H1 (cell line): Measurements from ENCODE around the gene CXCL10. TPM values are rescaled to one million over a fixed set of nuclear protein-coding genes. Genes with fewer than 3 reads are reported as not detected.

Source experiments
- CTCF ChIA-PET: fragments of 300-600 bp; sonication (Branson Sonifier 250); formaldehyde crosslinking; loops from one replicate; lab custom pipeline; 2021; ENCODE audit not compliant: partially characterized antibody; lab: Charles Lee
- POLR2A ChIA-PET: fragments of 300-600 bp; sonication (Branson Sonifier 250); formaldehyde crosslinking; loops from one replicate; lab custom pipeline; 2021; ENCODE audit warnings: inconsistent platforms; ENCODE audit not compliant: partially characterized antibody; lab: Charles Lee
- DNase-seq, 2 experiments: peaks; one replicate each; pipeline versions ENCODE4 v3.0.0 to v3.0.0-alpha.2; 2010 to 2022; ENCODE audit warnings: low spot score in 2 of 2, low read depth in 1 of 2, mixed read lengths in 1 of 2
- FAIRE-seq: peaks from 2 replicates; lab custom pipeline; 2011; peaks lifted over from hg19 to GRCh38; lab: Jason Lieb, UNC
- H2AFZ ChIP-seq: 2 replicates; pipeline ENCODE4 v1.8.1; 2012; ENCODE audit warnings: low read length, inconsistent platforms
- H2AK5ac ChIP-seq: 2 replicates; pipeline ENCODE4 v1.6.1; 2013; ENCODE audit warnings: low read depth, low read length
- H2BK120ac ChIP-seq: replicated peaks from 2 replicates; pipeline ENCODE3; 2013; ENCODE audit warnings: low read depth, low read length, inconsistent platforms
- H2BK12ac ChIP-seq: 2 replicates; pipeline ENCODE4 v1.6.1; 2013; ENCODE audit warnings: low read depth, low read length
- H2BK15ac ChIP-seq: 2 replicates; pipeline ENCODE4 v1.6.1; 2013; ENCODE audit warnings: low read length
- H2BK20ac ChIP-seq: 2 replicates; pipeline ENCODE4 v1.6.1; 2013; ENCODE audit warnings: low read length
- H2BK5ac ChIP-seq: 2 replicates; pipeline ENCODE4 v1.6.1; 2013; ENCODE audit warnings: low read depth, low read length
- H3K14ac ChIP-seq: 2 replicates; pipeline ENCODE4 v1.6.1; 2013; ENCODE audit warnings: inconsistent platforms; ENCODE audit not compliant: insufficient read length
- H3K18ac ChIP-seq: 2 replicates; pipeline ENCODE4 v1.6.1; 2013; ENCODE audit warnings: low read length; ENCODE audit errors: extremely low read depth
- H3K23ac ChIP-seq: 2 replicates; pipeline ENCODE4 v1.6.1; 2013; ENCODE audit warnings: inconsistent platforms; ENCODE audit not compliant: insufficient read length
- H3K23me2 ChIP-seq: 2 replicates; pipeline ENCODE4 v1.6.1; 2013; ENCODE audit warnings: low read depth, low read length
- H3K27ac ChIP-seq: 2 replicates; pipeline ENCODE4 v1.6.1; 2011; ENCODE audit warnings: low read depth, low read length, inconsistent platforms
- H3K27me3 ChIP-seq, 4 experiments: replicated peaks in 1 of 4; 1 replicate in 1 of 4; 2 replicates in 3 of 4; pipeline versions ENCODE4 v1.6.1 to v1.8.1; 2011 to 2013; ENCODE audit warnings: low read length in 3 of 4, mild to moderate bottlenecking in 3 of 4, inconsistent platforms in 2 of 4, mixed read lengths in 2 of 4, moderate library complexity in 1 of 4; ENCODE audit not compliant: control insufficient read depth in 3 of 4, insufficient read depth in 3 of 4; ENCODE audit errors: extremely low read depth in 1 of 4
- H3K36me3 ChIP-seq, 4 experiments: 2 replicates each; pipeline versions ENCODE4 v1.6.1 to v1.8.1; 2011 to 2013; ENCODE audit warnings: mild to moderate bottlenecking in 4 of 4, low read length in 3 of 4, moderate library complexity in 2 of 4, control low read depth in 1 of 4, inconsistent platforms in 1 of 4; ENCODE audit not compliant: insufficient read depth in 4 of 4, control insufficient read depth in 2 of 4
- H3K4ac ChIP-seq: replicated peaks from 2 replicates; pipeline ENCODE3; 2013; ENCODE audit warnings: low read length, low read depth, mixed read lengths, inconsistent platforms; ENCODE audit not compliant: insufficient read length
- H3K4me1 ChIP-seq, 4 experiments: replicated peaks in 1 of 4; 1 replicate in 1 of 4; 2 replicates in 3 of 4; pipeline versions ENCODE4 v1.6.1 to v1.8.1; 2011 to 2013; ENCODE audit warnings: low read length in 3 of 4, inconsistent platforms in 2 of 4, mixed read lengths in 1 of 4; ENCODE audit not compliant: insufficient read depth in 4 of 4, control insufficient read depth in 3 of 4
- H3K4me2 ChIP-seq, 2 experiments: 2 replicates each; pipeline versions ENCODE4 v1.6.1 to v1.8.1; 2011 to 2013; ENCODE audit warnings: low read depth in 2 of 2, low read length in 2 of 2, control low read depth in 1 of 2, inconsistent platforms in 1 of 2, mild to moderate bottlenecking in 1 of 2; ENCODE audit not compliant: insufficient read depth in 1 of 2
- H3K4me3 ChIP-seq, 4 experiments: fragments of 200-600, 300-600 bp in 1 of 4; sonication (generic), shearing (Covaris generic), sonication (Bioruptor Twin) in 1 of 4; 2 replicates each; pipeline versions ENCODE4 v1.5.1 to v1.8.1; 2011 to 2016; ENCODE audit warnings: low read length in 4 of 4, low read depth in 3 of 4, control low read depth in 2 of 4, inconsistent platforms in 2 of 4, mild to moderate bottlenecking in 2 of 4, mixed read lengths in 1 of 4, moderate library complexity in 1 of 4; ENCODE audit not compliant: insufficient read depth in 2 of 4; ENCODE audit errors: extremely low read depth in 1 of 4
- H3K56ac ChIP-seq: replicated peaks from 2 replicates; pipeline ENCODE3; 2013; ENCODE audit warnings: low read depth, mild to moderate bottlenecking, mixed read lengths, low read length, inconsistent platforms; ENCODE audit not compliant: insufficient read length
- H3K79me1 ChIP-seq: 2 replicates; pipeline ENCODE4 v1.6.1; 2013; ENCODE audit warnings: low read depth, low read length, control low read depth
- H3K79me2 ChIP-seq, 2 experiments: 2 replicates each; pipeline versions ENCODE4 v1.6.1 to v1.8.1; 2012 to 2013; ENCODE audit warnings: low read length in 2 of 2, mild to moderate bottlenecking in 2 of 2, inconsistent platforms in 1 of 2; ENCODE audit not compliant: insufficient read depth in 2 of 2, control insufficient read depth in 1 of 2
- H3K9ac ChIP-seq, 4 experiments: replicated peaks in 1 of 4; 1 replicate in 1 of 4; 2 replicates in 3 of 4; pipeline versions ENCODE4 v1.6.1 to v1.8.1; 2011 to 2013; ENCODE audit warnings: low read depth in 3 of 4, low read length in 3 of 4, control low read depth in 2 of 4, mild to moderate bottlenecking in 2 of 4, moderate library complexity in 2 of 4, inconsistent platforms in 1 of 4; ENCODE audit errors: extremely low read depth in 1 of 4
- H3K9me3 ChIP-seq, 2 experiments: 2 replicates each; pipeline versions ENCODE4 v1.6.1 to v1.8.1; 2012 to 2013; ENCODE audit warnings: mild to moderate bottlenecking in 2 of 2, moderate library complexity in 2 of 2, control low read depth in 1 of 2, inconsistent platforms in 1 of 2, low read depth in 1 of 2, low read length in 1 of 2, mixed read lengths in 1 of 2; ENCODE audit not compliant: insufficient read depth in 2 of 2
- H4K20me1 ChIP-seq, 2 experiments: replicated peaks in 1 of 2; 2 replicates each; pipeline versions ENCODE3 to v1.8.1; 2011 to 2013; ENCODE audit warnings: inconsistent platforms in 2 of 2, low read length in 2 of 2, mild to moderate bottlenecking in 1 of 2; ENCODE audit not compliant: insufficient read depth in 2 of 2, control insufficient read depth in 1 of 2
- H4K5ac ChIP-seq: 2 replicates; pipeline ENCODE4 v1.6.1; 2013; ENCODE audit warnings: low read length, low read depth, mixed read lengths, inconsistent platforms; ENCODE audit not compliant: insufficient read length
- H4K8ac ChIP-seq: 2 replicates; pipeline ENCODE4 v1.8.0; 2013; ENCODE audit warnings: mild to moderate bottlenecking, moderate library complexity, low read length, inconsistent platforms; ENCODE audit not compliant: insufficient read depth; ENCODE audit errors: extremely low read depth
- H4K91ac ChIP-seq: replicated peaks from 2 replicates; pipeline ENCODE3; 2013; ENCODE audit warnings: low read length, mixed read lengths, inconsistent platforms; ENCODE audit not compliant: insufficient read length
- WGBS, 2 experiments: shearing (Covaris generic) in 1 of 2; methylation state at CpG; one replicate each; pipeline versions ENCODE4 v1.1.6 to v1.1.7; 2013 to 2015; ENCODE audit warnings: low lambda C conversion rate in 2 of 2, mixed read lengths in 2 of 2, inconsistent platforms in 1 of 2, low coverage in 1 of 2, missing lambda C conversion rate in 1 of 2; ENCODE audit not compliant: insufficient replicate concordance in 2 of 2, insufficient coverage in 1 of 2, insufficient read length in 1 of 2; ENCODE audit errors: extremely low coverage in 1 of 2, missing lambda C conversion rate in 1 of 2; 5-methylcytosine and 5-hydroxymethylcytosine counted together
- polyA plus RNA-seq, 7 experiments: library from polyadenylated mRNA; depleted of rRNA in 3 of 7; stranded (reverse) in 5 of 7; unstranded in 2 of 7; fragments of >200 nt in 5 of 7; fragments of 200-250 nt in 2 of 7; gene quantifications; 1 replicate in 5 of 7; 2 replicates in 1 of 7; 4 replicates in 1 of 7; pipeline versions ENCODE4 v1.2.1 to v1.2.3, GENCODE V29; 2011 to 2013; ENCODE audit warnings: missing spikeins in 2 of 7, mixed read lengths in 2 of 7
- total RNA-seq: library from RNA; stranded (reverse); fragmentation: NEBNext Ultra II Directional; extraction: Animal tissue kit (Norgen Biotek cat#: 25700); gene quantifications from 2 replicates; pipeline ENCODE4 v1.2.1, GENCODE V29; 2021
- TF ChIP-seq, protein P1 (sequence below): IDR thresholded peaks from 2 replicates; pipeline ENCODE4 v1.6.1; 2012; ENCODE audit warnings: low read length, inconsistent platforms

The CXCL10 gene
- total and polyA plus RNA-seq, 2 of the 8 experiments (the other 6 are each of a cell fraction or from before 2014, with no cell fraction given) = not detected

DNA sequence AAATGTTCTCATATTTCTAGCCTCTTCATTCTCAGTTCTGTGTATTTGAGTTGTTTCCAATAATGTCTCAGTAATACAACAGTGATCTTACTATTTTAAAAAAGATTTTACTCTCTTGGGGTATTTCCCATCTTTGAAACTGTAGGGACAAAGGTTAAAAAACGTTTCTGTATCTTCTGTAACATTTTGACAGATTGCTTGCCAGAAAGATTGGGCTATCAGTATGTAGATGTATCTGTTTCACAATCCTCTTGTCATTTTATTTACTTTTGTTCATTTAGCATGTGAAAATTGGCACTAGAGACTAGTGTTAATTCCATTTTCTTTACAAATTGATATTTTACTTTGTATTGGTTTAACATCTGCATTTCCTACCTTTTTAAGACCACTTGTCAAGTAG lies 9.8 kb downstream of the CXCL10 start:
- Histone ChIP-seq H3K27me3 (no peaks in the 10 kb centered on the region; a peak in 1 of 7 replicates), H3K27ac (no peak overlapping the region), H2BK20ac (no peak overlapping the region), H2AK5ac (no peak overlapping the region), H4K91ac (no peak overlapping the region), H3K4me1 (peaks cover 0 to 7% (median 3%) of the 10 kb centered on the region in 4 experiments; a peak in 5 of 7 replicates), H4K20me1 (no peaks in the 10 kb centered on the region), H2BK15ac (no peak overlapping the region), H3K9me3 (no peaks in the 10 kb centered on the region), H3K18ac (no peak overlapping the region), H2BK120ac (no peak overlapping the region), H2AFZ (no peak overlapping the region), H3K56ac (no peak overlapping the region), H3K4me3 (no peak overlapping the region), H2BK5ac (no peak overlapping the region), H4K5ac (no peak overlapping the region), H3K79me1 (no peaks in the 10 kb centered on the region), H3K4me2 (no peak overlapping the region), H3K23me2 (no peaks in the 10 kb centered on the region; the same call in 1 of the 2 replicates), H3K9ac (no peak overlapping the region), H3K79me2 (no peaks in the 10 kb centered on the region), H4K8ac (no peak overlapping the region), H3K36me3 (no peaks in the 10 kb centered on the region), H3K14ac (no peak overlapping the region), H3K23ac (no peak overlapping the region), H2BK12ac (no peak overlapping the region), H3K4ac (no peak overlapping the region)
- 50% methylated on average over 1 of the region's 1 CpG; no CpG with 5 or more reads in 1 of the 2 experiments for WGBS, 2 experiments
- DNase-seq (no peak), FAIRE-seq (no peak)
- ChIA-PET POLR2A (no interaction called here), CTCF (no interaction called here)
- TF ChIP-seq, protein P1, sequence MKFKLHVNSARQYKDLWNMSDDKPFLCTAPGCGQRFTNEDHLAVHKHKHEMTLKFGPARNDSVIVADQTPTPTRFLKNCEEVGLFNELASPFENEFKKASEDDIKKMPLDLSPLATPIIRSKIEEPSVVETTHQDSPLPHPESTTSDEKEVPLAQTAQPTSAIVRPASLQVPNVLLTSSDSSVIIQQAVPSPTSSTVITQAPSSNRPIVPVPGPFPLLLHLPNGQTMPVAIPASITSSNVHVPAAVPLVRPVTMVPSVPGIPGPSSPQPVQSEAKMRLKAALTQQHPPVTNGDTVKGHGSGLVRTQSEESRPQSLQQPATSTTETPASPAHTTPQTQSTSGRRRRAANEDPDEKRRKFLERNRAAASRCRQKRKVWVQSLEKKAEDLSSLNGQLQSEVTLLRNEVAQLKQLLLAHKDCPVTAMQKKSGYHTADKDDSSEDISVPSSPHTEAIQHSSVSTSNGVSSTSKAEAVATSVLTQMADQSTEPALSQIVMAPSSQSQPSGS = no peak
